Measurements from ENCODE around the gene ADAM12.
"Not testable (repeated sequence)": the region's sequence is repeated elsewhere in the genome, so short reads cannot be mapped to it uniquely, and the experiment has no call there.

ADAM12 gene

DNA sequence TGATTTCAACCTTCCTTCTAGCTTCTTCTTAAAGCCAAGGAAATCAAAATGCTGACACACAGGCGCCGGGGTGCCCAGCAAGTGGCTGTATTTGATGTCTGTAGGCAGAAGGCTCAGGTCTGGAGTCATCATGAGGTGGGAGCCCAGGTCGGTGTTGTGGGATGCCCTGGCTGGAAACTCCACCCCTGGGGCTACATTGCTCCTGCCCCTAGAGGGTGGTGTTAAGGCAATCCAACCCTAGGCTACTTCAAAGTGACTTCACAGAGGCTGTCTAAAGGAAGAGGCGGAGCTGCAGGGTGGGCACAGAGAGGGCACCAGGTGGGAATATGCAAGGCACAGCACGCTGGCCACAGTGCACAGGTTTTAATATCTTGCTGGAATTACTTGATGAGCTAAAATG lies 200.9 kb downstream of the ADAM12 start:
- Histone ChIP-seq H3K9ac (ENCODE audit: low read depth, low read length) (no peak overlapping the region), H3K4me1 (ENCODE audit: insufficient read depth, low read length) (no peaks in the 10 kb centered on the region)

DNA sequence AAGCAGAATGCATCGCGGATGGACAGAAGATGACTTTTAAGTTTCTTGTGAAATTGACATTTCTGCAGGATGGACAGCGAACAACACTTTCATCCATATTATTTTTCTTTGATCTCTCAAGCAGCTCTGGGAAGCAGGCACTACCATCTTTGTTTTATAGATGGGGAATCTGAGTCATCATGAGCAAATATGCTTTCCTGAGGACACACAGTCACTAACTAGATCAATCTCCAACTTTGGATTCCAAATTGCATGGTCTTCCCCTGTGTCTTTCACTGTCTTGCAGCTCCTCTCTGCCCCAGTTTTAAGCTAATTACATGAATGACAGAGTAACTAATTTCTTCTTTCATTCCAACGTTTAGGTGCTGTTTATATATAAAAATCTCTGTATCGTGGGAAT lies 201.5 kb downstream of the ADAM12 start:
- Histone ChIP-seq H3K4me1 (ENCODE audit: insufficient read depth, low read length) (no peaks in the 10 kb centered on the region), H3K9me3 (ENCODE audit: control insufficient read depth, insufficient read depth, low read length) (no peaks in the 10 kb centered on the region), H3K36me3 (ENCODE audit: insufficient read depth, low read length) (no peaks in the 10 kb centered on the region), H3K9ac (ENCODE audit: low read depth, low read length) (no peak overlapping the region)

More for the DNA sequence above, 200.9 kb downstream of the ADAM12 start:
- Histone ChIP-seq H3K9me3 (ENCODE audit: control insufficient read depth, insufficient read depth, low read length) (no peaks in the 10 kb centered on the region), H3K36me3 (ENCODE audit: insufficient read depth, low read length) (no peaks in the 10 kb centered on the region)

DNA sequence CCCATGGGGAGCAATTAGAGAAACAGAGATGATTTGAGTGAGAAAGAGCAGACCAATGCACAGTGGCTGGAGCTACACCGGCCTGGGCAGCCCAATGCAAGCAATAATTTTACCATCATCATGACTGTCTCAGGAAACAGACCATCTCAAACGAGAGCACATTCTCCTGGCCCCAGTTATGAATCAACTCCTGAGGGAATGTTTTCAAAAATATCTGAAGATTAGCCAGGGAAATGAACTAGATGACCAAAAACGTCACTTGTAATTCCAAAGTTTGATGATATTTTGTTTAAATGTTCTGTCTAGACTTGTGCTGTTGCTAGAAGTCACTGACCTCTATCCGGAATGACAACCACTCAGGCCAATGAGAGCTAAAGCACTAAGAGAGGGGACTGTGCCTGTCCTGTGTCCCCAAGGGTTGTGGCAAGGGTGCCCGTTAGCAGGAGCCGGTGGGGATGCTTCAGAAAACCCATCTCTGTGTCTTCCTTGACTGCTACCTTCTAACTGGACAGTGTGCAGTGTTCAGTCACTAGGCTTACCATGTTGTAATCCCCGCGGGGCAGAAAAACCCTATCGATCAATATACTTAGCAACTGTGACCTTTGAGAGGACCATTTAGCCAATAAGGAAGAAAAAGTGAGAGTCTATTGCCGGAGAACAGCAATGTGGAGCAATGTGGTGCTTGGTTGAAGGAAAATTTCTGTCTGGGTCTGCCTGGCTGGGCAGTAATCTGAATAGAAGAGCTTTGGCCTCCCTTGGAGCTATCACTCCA lies 202.4 kb downstream of the ADAM12 start:
- H3K36me3 ChIP-seq (ENCODE audit: insufficient read depth, low read length), result no peaks in the 10 kb centered on the region

DNA sequence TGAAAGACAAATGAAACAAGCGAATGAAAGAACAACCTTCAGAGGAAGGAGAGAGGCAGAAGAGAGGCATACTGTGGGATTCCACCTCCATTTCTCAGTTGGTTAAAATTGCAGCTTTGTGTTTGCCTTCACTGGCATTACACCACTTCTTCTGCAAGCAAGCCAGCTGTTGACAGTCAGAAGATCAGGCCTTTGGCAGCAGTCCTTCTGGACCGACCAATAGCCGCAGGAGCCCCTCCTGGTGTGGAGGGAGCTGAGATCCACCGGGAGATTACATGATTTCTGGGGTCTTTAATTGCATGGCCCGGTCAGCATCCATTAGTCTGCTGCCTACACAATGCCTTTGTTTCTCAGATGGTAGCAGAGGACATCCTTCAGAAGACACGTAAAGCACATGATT lies 206.7 kb downstream of the ADAM12 start:
- Histone ChIP-seq H3K9me3 (ENCODE audit: control insufficient read depth, insufficient read depth, low read length) (no peaks in the 10 kb centered on the region), H3K4me1 (ENCODE audit: insufficient read depth, low read length) (peaks cover 12% of the 10 kb centered on the region), H3K36me3 (ENCODE audit: insufficient read depth, low read length) (no peaks in the 10 kb centered on the region), H3K9ac (ENCODE audit: low read depth, low read length) (no peak overlapping the region)

More for the DNA sequence above, 202.4 kb downstream of the ADAM12 start:
- Histone ChIP-seq H3K9ac (ENCODE audit: low read depth, low read length) (no peak overlapping the region), H3K9me3 (ENCODE audit: control insufficient read depth, insufficient read depth, low read length) (no peaks in the 10 kb centered on the region), H3K4me1 (ENCODE audit: insufficient read depth, low read length) (no peaks in the 10 kb centered on the region)

DNA sequence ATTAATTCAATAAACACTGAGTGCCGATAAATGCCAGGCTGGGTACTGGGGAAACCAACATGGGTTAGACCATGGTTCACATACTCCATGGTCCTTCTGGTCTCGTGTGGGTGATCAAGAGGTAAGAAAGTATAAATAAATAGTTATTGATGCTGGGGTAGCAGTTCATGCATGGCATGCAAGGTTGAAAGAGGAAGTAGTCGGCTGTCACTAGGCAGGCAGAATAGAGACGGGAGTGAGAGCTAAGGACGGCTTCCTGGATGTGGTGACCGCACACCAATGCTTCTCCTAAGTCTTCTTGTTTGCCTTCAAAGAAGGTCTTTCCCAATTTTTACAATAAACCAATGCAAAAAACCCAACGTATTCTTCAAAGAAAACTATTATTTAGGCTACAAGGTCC lies 208.6 kb downstream of the ADAM12 start:
- no peaks in the 10 kb centered on the region for H3K36me3 ChIP-seq (ENCODE audit: insufficient read depth, low read length)
- peaks cover 18% of the 10 kb centered on the region for H3K4me1 ChIP-seq (ENCODE audit: insufficient read depth, low read length)
- H3K9ac ChIP-seq (ENCODE audit: low read depth, low read length), result no peak overlapping the region
- no peaks in the 10 kb centered on the region for H3K9me3 ChIP-seq (ENCODE audit: control insufficient read depth, insufficient read depth, low read length)

DNA sequence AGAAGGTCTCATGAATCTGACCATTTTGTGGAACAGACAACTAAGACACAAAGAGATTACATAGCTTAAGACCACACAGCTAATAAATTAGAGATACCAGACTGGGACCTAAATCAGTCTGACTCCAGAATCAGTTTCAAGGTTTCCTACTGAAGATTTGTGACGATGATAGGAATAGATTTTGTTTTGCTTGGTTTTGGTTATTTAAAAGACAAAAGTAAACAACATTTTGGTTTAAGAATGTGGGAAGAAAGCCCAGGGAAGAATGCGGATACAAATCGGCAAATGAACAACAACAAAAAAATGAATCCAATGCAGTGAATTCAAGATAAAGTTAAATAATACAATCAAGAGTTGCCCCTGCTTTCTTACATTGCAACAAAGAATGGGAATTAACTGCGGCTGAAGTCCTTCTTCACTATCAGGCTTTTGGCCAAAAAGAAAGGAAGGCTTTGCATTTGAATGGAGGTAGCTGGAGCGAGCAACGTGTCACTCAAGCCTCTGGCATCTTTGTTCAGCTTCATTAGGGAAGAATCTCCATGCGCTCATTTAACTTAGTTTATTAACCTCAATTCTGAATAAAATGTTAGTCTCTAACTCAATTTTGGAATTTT lies 210.8 kb downstream of the ADAM12 start:
- Histone ChIP-seq H3K9ac (ENCODE audit: low read depth, low read length) (no peak overlapping the region; the same call in 1 of the 2 replicates), H3K9me3 (ENCODE audit: control insufficient read depth, insufficient read depth, low read length) (no peaks in the 10 kb centered on the region), H3K36me3 (ENCODE audit: insufficient read depth, low read length) (no peaks in the 10 kb centered on the region), H3K4me1 (ENCODE audit: insufficient read depth, low read length) (peaks cover 18% of the 10 kb centered on the region)

DNA sequence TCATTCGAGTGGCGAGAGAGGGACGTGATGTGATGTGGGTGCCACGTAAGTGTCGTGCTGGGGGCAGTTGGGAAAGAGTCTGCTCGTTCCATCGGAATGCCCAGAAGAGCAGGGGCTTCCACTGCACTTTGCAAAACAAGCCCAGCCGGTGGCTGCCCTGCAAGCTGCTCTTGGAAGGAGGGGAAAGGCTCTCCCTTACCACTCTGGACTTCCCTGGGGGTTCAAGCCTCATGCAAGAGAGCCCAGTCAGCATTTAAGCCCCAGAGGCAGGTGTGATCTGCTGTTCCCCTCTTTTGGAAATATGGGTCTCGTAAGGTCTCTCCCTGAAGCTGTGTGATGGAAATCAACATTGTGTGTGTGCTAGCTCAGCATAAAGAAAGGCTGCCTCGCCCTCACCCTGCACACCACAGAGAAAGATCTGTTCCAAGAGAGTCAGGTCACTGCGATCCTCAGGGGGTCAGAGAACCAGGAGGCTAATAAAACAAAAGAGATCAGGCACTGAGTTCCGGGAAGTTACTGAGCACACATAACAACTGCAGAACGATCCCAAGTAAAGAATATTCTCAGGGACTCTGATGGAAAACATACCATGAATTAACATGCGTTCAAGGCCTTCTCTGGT lies 212.5 kb downstream of the ADAM12 start:
- no peaks in the 10 kb centered on the region for H3K36me3 ChIP-seq (ENCODE audit: insufficient read depth, low read length)
- no peak overlapping the region for H3K9ac ChIP-seq (ENCODE audit: low read depth, low read length)
- H3K9me3 ChIP-seq (ENCODE audit: control insufficient read depth, insufficient read depth, low read length), result no peaks in the 10 kb centered on the region
- peaks cover 18% of the 10 kb centered on the region for H3K4me1 ChIP-seq (ENCODE audit: insufficient read depth, low read length)

DNA sequence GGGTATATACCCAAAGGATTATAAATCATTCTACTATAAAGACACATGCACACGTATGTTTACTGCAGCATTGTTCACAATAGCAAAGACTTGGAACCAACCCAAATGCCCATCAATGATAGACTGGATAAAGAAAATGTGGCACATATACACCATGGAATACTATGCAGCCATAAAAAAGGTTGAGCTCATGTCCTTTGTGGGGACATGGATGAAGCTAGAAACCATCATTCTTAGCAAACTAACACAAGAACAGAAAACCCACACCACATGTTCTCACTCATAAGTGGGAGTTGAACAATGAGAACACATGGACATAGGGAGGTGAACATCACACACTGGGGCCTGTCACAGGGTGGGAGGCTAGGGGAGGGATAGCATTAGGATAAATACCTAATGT lies 215.5 kb downstream of the ADAM12 start:
- peaks cover 11% of the 10 kb centered on the region for H3K4me1 ChIP-seq (ENCODE audit: insufficient read depth, low read length)
- H3K36me3 ChIP-seq (ENCODE audit: insufficient read depth, low read length); H3K9ac ChIP-seq (ENCODE audit: low read depth, low read length); H3K9me3 ChIP-seq (ENCODE audit: control insufficient read depth, insufficient read depth, low read length): not testable (repeated sequence)

DNA sequence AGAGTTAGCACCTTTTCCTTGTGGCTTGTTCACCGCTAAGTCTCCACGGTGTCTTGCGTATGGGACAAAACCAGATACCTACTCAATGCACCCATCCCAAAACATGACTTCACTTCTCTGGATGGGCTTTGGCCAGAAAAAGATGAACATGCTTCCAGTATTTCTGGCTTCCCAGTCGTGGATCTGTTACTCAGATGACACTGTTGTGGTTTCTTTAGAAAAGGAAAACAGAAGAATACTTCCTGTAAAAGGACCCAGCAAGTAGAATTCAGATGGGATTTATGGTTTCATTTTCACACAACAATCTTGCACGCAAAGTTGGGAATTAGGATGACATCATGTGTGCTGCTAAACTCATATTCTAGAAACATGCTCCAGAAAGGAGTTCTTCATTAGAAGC lies 216.7 kb downstream of the ADAM12 start:
- H3K9ac ChIP-seq (ENCODE audit: low read depth, low read length), result no peak overlapping the region
- H3K4me1 ChIP-seq (ENCODE audit: insufficient read depth, low read length), result peaks cover 6% of the 10 kb centered on the region; the same call in 1 of the 2 replicates
- no peaks in the 10 kb centered on the region for H3K9me3 ChIP-seq (ENCODE audit: control insufficient read depth, insufficient read depth, low read length)
- no peaks in the 10 kb centered on the region for H3K36me3 ChIP-seq (ENCODE audit: insufficient read depth, low read length)

DNA sequence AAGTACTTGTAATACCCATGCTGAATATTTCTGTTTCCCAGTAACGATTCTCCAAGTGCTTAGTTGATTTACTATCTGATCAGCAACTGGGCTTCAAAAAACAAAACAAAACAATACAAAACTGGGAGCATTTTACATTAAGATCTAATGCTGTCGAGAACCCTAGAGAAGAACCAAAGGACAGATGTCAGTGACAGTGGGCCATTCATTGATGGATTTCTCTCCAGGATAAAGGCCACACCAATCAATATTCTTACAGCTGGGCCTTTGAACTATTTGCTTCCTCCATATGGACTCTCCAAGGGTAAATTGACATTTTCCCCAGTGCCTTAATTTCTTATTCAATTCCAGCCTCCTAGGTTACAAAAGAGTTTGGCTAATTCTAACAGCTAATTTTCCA lies 217.5 kb downstream of the ADAM12 start:
- H3K9ac ChIP-seq (ENCODE audit: low read depth, low read length), result no peak overlapping the region
- H3K36me3 ChIP-seq (ENCODE audit: insufficient read depth, low read length), result no peaks in the 10 kb centered on the region
- no peaks in the 10 kb centered on the region for H3K9me3 ChIP-seq (ENCODE audit: control insufficient read depth, insufficient read depth, low read length)
- peaks cover 4% of the 10 kb centered on the region; the same call in 1 of the 2 replicates for H3K4me1 ChIP-seq (ENCODE audit: insufficient read depth, low read length)

DNA sequence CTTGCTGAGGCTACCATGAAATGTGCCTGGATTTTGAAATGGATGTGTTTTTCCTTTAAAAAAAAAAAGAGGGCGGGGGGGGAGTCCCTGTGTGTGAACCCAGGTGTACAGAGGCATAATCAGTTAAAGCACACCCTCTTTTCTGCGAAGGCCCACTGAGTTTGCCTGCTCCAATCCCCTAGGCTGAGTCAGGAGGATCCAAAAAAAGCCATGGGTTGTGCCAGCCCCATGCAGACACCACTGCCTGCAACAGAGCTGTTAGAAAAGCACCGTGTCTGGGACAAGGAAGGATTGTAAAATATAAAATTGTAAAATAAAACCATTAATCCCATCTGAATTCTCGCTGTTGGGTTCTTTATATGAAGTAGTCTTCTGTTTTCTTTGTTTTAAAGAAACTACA lies 217.9 kb downstream of the ADAM12 start:
- H3K9me3 ChIP-seq (ENCODE audit: control insufficient read depth, insufficient read depth, low read length), result no peaks in the 10 kb centered on the region
- no peak overlapping the region for H3K9ac ChIP-seq (ENCODE audit: low read depth, low read length)
- H3K4me1 ChIP-seq (ENCODE audit: insufficient read depth, low read length), result no peaks in the 10 kb centered on the region
- no peaks in the 10 kb centered on the region for H3K36me3 ChIP-seq (ENCODE audit: insufficient read depth, low read length)

DNA sequence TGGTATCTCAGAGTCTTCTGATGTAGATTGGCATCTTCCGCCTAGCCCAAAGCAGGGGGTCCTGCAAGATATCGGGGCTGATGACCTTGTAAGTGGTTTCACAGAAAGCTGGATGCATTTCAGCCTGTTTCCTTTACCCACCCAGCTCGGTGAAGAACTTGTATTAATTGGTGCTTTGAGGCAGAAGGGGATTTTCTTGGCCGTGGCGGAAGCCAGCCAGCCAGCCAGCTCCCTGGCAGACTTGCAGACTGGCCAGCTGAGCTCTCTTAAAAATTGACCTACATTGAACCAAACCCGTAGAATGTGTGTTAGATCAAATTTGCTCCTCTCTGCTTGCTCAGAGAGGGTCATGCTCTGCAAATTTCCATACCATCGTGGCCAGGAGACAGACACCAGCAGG lies 218.4 kb downstream of the ADAM12 start:
- H3K36me3 ChIP-seq (ENCODE audit: insufficient read depth, low read length), result no peaks in the 10 kb centered on the region
- no peak overlapping the region for H3K9ac ChIP-seq (ENCODE audit: low read depth, low read length)
- no peaks in the 10 kb centered on the region for H3K4me1 ChIP-seq (ENCODE audit: insufficient read depth, low read length)
- H3K9me3 ChIP-seq (ENCODE audit: control insufficient read depth, insufficient read depth, low read length), result no peaks in the 10 kb centered on the region

DNA sequence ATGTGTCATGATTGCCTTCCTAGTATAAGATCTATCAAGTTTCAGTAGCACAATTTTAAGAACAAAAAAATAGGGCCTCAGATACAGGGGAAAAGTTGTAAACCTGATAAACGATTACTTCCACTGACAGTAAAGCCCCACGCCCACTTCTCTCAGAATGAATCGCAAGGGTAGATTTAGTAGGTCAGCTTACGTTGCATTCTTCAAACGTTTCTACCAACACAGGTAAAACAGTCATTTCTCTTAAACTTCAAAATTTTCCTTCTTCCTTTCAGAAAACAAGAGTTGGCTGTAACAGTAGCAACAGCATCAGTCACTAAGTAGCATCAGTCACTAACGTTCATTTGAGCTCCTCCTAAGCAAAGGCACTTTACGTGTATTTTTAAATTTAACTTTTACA lies 221.5 kb downstream of the ADAM12 start:
- Histone ChIP-seq H3K9me3 (ENCODE audit: control insufficient read depth, insufficient read depth, low read length) (no peaks in the 10 kb centered on the region), H3K9ac (ENCODE audit: low read depth, low read length) (no peak overlapping the region), H3K36me3 (ENCODE audit: insufficient read depth, low read length) (no peaks in the 10 kb centered on the region), H3K4me1 (ENCODE audit: insufficient read depth, low read length) (no peaks in the 10 kb centered on the region)

DNA sequence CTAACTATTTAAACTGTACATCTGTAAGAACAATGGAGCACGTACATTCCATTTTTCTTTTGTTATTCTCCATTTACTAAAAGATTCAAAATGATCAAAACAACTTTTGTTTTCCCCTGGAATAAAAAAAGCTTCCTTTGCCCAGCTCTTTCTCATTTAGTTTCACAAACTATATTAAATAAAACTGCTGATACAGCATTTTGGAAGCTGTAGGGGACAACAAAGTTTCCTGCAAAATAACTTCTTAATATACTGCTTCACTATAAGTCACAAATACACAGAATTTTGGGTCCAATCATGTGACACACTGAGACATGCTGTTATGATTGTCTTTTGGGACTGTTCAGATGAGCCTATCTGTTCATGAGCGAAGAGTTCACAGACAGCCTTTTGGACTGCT lies 222.4 kb downstream of the ADAM12 start:
- Histone ChIP-seq H3K9me3 (ENCODE audit: control insufficient read depth, insufficient read depth, low read length) (no peaks in the 10 kb centered on the region), H3K36me3 (ENCODE audit: insufficient read depth, low read length) (no peaks in the 10 kb centered on the region), H3K9ac (ENCODE audit: low read depth, low read length) (no peak overlapping the region), H3K4me1 (ENCODE audit: insufficient read depth, low read length) (no peaks in the 10 kb centered on the region)

DNA sequence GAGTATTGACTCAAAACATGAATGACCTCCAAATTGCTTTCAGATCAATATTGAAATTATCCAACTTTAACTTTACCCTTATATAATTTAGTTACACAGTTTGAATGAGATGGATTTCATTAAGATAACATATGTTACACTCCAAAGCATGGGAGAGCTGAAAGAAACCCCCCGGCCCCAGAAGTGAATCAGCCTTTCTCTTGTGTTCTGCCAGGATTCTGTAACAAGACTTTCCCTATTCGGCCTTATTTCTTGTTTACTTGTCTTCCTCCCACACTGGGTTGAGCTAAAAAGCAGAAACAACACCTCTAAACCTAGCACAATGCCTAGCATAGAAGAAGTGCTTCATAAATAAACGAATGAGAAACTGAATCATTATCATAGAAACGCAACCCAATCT lies 224.8 kb downstream of the ADAM12 start:
- H3K4me1 ChIP-seq (ENCODE audit: insufficient read depth, low read length), result no peaks in the 10 kb centered on the region; the same call in 1 of the 2 replicates
- no peaks in the 10 kb centered on the region for H3K9me3 ChIP-seq (ENCODE audit: control insufficient read depth, insufficient read depth, low read length)
- H3K9ac ChIP-seq (ENCODE audit: low read depth, low read length), result no peak overlapping the region
- no peaks in the 10 kb centered on the region for H3K36me3 ChIP-seq (ENCODE audit: insufficient read depth, low read length)

Data from ES-I3 (cell line).